ENCODE results near the gene PECR. TPM values are rescaled to one million over a fixed set of nuclear protein-coding genes. Genes with fewer than 3 reads are reported as not detected.

Gene PECR
- total and polyA plus RNA-seq, 7 donors, result 1.9 to 4.8 (median 2.5) TPM

DNA sequence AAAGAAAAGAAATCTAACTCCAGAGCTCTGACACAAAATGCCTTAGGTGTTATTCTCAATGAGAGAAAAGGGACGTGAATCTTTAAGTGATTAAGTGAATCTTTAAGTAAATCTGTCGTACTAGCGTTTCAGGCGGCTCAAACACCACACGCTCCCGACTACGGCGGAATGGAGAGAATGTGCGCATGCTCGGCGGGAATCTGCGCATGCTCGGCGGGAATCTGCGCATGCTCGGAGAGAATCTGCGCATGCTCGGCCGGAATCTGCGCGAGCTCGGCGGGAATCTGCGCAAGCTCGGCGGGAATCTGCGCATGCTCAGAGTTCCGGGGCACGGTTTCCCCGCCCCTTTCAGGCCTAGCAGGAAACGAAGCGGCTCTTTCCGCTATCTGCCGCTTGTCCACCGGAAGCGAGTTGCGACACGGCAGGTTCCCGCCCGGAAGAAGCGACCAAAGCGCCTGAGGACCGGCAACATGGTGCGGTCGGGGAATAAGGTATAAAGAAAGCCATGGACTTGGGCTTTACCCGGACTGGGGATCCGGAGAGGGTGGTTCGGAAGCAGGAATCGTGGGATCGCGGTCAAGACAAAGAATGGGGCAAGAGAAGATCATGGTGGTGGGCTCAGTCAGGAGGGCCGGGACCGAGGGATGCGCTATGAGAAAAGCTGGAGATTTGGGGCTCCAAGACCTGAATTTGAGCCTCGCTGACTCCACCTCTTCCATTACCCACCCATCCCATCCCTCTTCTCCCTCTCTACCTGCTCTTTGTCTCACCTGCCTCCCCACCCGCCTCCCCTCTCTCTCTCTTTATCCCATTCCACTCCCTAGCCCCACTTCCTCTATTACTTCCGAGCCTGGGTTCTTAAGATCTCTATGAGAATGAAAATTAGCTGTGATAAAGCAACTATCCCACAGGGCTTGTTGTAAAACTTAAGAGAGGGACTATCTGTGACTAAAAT lies 27.6 kb upstream of the PECR start, which contains the start of gene XRCC5:
XRCC5 (plus strand) TSS at position 382 of the 955 bp plus-strand sequence; CDS start at position 471, 89 bp downstream.
- intact Hi-C loops (cut with DNase I), result no loop called here
- Histone ChIP-seq H3K4me3 (peak within 1 kb of the TSS; percentile 88), H3K27me3 (ENCODE audit: insufficient read depth in 3 of 3, low read length in 2 of 3) (peaks cover 0 to 3% (median 3%) of the 10 kb centered on the region in 3 donors), H3K27ac (peak within 1 kb of the TSS; percentile 93), H3K4me1 (peaks cover 12% of the 10 kb centered on the region), H3K36me3 (ENCODE audit: insufficient read depth in 1 of 2, low read depth in 1 of 2) (peaks cover 7 to 34% of the 10 kb centered on the region in 2 donors), H3K9me3 (no peaks in the 10 kb centered on the region)
- peak; percentile 95 to 98 (median 96) for ATAC-seq
- 0% methylated on average over 49 to 57 of the region's 57 CpGs for WGBS, 3 donors
- DNase-seq, result peak; percentile 95 to 99
- TF ChIP-seq, protein P1, sequence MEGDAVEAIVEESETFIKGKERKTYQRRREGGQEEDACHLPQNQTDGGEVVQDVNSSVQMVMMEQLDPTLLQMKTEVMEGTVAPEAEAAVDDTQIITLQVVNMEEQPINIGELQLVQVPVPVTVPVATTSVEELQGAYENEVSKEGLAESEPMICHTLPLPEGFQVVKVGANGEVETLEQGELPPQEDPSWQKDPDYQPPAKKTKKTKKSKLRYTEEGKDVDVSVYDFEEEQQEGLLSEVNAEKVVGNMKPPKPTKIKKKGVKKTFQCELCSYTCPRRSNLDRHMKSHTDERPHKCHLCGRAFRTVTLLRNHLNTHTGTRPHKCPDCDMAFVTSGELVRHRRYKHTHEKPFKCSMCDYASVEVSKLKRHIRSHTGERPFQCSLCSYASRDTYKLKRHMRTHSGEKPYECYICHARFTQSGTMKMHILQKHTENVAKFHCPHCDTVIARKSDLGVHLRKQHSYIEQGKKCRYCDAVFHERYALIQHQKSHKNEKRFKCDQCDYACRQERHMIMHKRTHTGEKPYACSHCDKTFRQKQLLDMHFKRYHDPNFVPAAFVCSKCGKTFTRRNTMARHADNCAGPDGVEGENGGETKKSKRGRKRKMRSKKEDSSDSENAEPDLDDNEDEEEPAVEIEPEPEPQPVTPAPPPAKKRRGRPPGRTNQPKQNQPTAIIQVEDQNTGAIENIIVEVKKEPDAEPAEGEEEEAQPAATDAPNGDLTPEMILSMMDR (IDR thresholded peaks at IDR 0.05), result no peak

DNA sequence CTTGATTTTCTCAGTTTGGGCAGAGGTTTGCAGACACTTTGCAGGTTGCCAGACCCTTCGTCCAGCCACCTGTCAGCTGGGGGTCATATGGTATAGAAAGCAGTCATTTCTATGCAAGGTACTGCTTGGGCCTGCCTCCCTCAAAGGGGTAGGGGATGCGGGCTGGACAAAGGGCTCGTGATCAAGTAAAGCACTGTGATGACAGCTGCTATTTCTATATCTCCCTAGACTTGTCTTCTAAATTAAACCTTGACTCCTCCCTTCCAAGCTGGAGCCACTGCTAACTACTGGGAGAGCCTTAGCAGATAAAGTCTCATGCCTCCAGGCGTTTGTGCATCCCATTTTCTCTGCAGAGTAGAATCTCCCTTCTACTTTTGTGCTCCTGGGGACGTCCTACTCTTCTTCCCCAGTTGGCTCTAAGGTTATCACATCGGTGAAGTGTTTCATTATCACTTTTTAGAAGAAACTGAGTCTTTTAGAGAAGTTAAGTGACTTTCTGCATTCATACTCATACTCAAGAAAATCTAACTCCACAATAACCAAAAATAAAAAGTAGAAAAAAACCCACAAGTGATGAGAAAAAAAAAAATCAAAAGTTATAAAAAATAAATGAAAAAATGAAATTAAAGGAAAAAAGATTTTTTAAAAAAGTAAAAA lies 26.8 kb upstream of the PECR start:
- Histone ChIP-seq H3K27me3 (ENCODE audit: insufficient read depth in 3 of 3, low read length in 2 of 3) (peaks cover 0 to 3% (median 3%) of the 10 kb centered on the region in 3 donors), H3K4me3 (peak overlapping the region; percentile 88), H3K9me3 (no peaks in the 10 kb centered on the region), H3K27ac (peak overlapping the region; percentile 93), H3K36me3 (ENCODE audit: insufficient read depth in 1 of 2, low read depth in 1 of 2) (peaks cover 7 to 26% of the 10 kb centered on the region in 2 donors), H3K4me1 (peaks cover 10% of the 10 kb centered on the region)
- peak in 1 of 4 donors; percentile 6 for ATAC-seq
- TF ChIP-seq, protein P1 (IDR thresholded peaks at IDR 0.05), result no peak
- DNase-seq, result no peak
- 53 to 54% (median 54%) methylated on average over 6 of the region's 6 CpGs for WGBS, 3 donors
- intact Hi-C loops (cut with DNase I), result no loop called here

DNA sequence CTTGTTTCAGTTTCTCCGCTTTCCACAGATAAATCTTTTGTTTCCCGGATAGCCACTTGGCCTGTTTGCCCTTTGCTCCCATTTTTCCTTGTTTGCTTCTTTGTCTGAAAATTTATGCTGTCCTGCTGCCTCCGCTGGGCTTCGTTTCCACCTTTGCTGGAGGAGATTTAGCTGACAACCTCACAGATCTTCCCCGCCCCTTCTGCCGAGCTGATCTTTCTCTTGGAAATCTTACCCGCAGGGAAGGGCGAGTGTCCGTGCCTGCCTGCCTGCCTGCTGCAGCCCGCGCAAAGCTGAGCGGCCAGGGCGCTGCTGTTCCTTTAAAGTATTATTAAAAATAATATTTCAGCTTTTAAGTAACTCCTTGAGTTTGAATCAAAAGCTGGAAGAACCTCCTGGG lies 26.2 kb upstream of the PECR start:
- Histone ChIP-seq H3K27me3 (ENCODE audit: insufficient read depth in 3 of 3, low read length in 2 of 3) (peaks cover 0 to 3% (median 3%) of the 10 kb centered on the region in 3 donors), H3K27ac (no peak overlapping the region), H3K36me3 (ENCODE audit: insufficient read depth in 1 of 2, low read depth in 1 of 2) (peaks cover 5 to 19% of the 10 kb centered on the region in 2 donors), H3K9me3 (no peaks in the 10 kb centered on the region), H3K4me3 (no peak overlapping the region), H3K4me1 (peaks cover 10% of the 10 kb centered on the region)
- DNase-seq, result no peak
- TF ChIP-seq, protein P1 (IDR thresholded peaks at IDR 0.05), result no peak
- WGBS, 3 donors, result 46 to 68% (median 58%) methylated on average over 13 of the region's 13 CpGs
- ATAC-seq, result no peak
- intact Hi-C loops (cut with DNase I), result no loop called here

DNA sequence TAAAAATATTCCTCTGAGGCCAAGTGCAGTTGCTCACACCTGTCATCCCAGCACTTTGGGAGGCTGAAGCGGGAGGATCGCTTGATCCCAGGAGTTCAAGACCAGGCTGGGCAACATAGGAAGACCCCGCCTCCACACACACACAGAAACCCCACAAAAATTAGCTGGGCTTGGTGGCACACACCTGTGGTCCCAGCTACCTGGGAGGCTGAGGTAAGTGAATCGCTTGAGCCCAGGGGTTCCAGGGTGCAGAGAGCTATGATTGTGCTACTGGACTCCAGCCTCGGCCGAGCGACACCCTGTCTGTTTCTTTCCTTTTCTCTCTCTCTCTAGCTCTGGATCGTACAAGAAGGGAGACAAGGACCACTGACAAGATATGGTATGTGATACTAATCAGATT lies 25.7 kb upstream of the PECR start:
- DNase-seq, result no peak
- H3K4me1 ChIP-seq, result peaks cover 10% of the 10 kb centered on the region
- H3K27me3 ChIP-seq (ENCODE audit: insufficient read depth in 3 of 3, low read length in 2 of 3), result peaks cover 0 to 3% (median 3%) of the 10 kb centered on the region in 3 donors
- H3K36me3 ChIP-seq (ENCODE audit: insufficient read depth in 1 of 2, low read depth in 1 of 2), result peaks cover 5 to 15% of the 10 kb centered on the region in 2 donors
- 80 to 86% (median 85%) methylated on average over 8 of the region's 8 CpGs for WGBS, 3 donors
- intact Hi-C loops (cut with DNase I), result no loop called here
- H3K27ac ChIP-seq, result no peak overlapping the region
- H3K9me3 ChIP-seq, result no peaks in the 10 kb centered on the region
- TF ChIP-seq, protein P1 (IDR thresholded peaks at IDR 0.05), result no peak
- ATAC-seq, result no peak
- no peak overlapping the region for H3K4me3 ChIP-seq
